SU-DHL-6 (cell line): ENCODE measurements around the gene ARHGAP26.

Experiments used
- CTCF ChIP-seq: fragments of 200-600 bp; sonication (generic); IDR thresholded peaks from one replicate; pipeline ENCODE4 v1.5.1; 2017; ENCODE audit warnings: antibody characterized with exemption, mild to moderate bottlenecking, low read length, moderate library complexity; ENCODE audit not compliant: insufficient read depth, poor library complexity, severe bottlenecking
- EZH2phosphoT487 ChIP-seq: fragments of 200-600 bp; sonication (generic), shearing (Covaris generic); conservative IDR thresholded peaks from 2 replicates; pipeline ENCODE4 v1.6.1; 2018; ENCODE audit warnings: mild to moderate bottlenecking, antibody characterized with exemption, low read length, moderate library complexity, mixed read lengths

DNA sequence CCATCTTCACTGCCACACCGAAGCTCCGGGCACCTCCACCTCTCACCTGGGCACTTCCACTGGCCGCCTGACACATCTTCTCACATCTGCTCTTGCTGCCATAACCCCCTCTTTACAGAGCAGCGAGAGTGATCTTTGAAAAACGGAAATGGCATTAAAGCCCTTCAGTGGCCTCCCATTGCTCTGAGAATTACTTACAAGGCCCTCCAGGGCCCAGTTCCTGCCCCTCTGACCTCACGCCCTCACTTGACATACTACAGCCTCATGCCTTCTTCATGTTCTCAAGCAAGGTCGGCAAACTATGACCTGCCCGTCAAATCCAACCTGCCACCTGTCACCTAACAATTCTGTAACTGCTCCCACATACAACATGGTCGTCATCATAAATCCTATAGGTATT lies 446.0 kb downstream of the ARHGAP26 start:
- TF ChIP-seq CTCF, result no peak
- no peak for TF ChIP-seq EZH2phosphoT487
